Neural cell (in vitro differentiated cells): Measurements from ENCODE around the gene PSRC1. TPM values are rescaled to one million over a fixed set of nuclear protein-coding genes. Genes with fewer than 3 reads are reported as not detected.

Source experiments
- H2AFZ ChIP-seq: fragments of 200-600, 300-800 bp; sonication (generic), shearing (Covaris generic); 2 replicates; pipeline ENCODE4 v1.6.0; 2014; ENCODE audit warnings: low read depth, mild to moderate bottlenecking, antibody characterized with exemption, low read length, moderate library complexity
- H3F3A ChIP-seq: fragments of 200-600 bp; shearing (Covaris generic); 2 replicates; pipeline ENCODE4 v1.6.1; 2016; ENCODE audit warnings: mild to moderate bottlenecking, moderate library complexity, mixed read lengths, antibody characterized with exemption, low read length; ENCODE audit not compliant: insufficient read depth, poor library complexity, severe bottlenecking
- H3K27ac ChIP-seq: fragments of 200-600, 300-800 bp; sonication (generic), shearing (Covaris generic); 2 replicates; pipeline ENCODE4 v1.5.1; 2014; ENCODE audit warnings: mild to moderate bottlenecking, low read length, moderate library complexity
- H3K27me3 ChIP-seq: fragments of 300-800, 200-600 bp; sonication (generic), shearing (Covaris generic); 2 replicates; pipeline ENCODE4 v1.6.0; 2014; ENCODE audit warnings: mild to moderate bottlenecking, low read depth, low read length, moderate library complexity; ENCODE audit not compliant: insufficient read depth
- H3K36me3 ChIP-seq: fragments of 300-800, 200-600 bp; sonication (generic), shearing (Covaris generic); 2 replicates; pipeline ENCODE4 v1.5.1; 2014; ENCODE audit warnings: mild to moderate bottlenecking, antibody characterized with exemption, low read length, moderate library complexity; ENCODE audit not compliant: insufficient read depth
- H3K4me2 ChIP-seq: fragments of 300-800, 200-600 bp; sonication (generic), shearing (Covaris generic); 2 replicates; pipeline ENCODE4 v1.6.0; 2014; ENCODE audit warnings: mild to moderate bottlenecking, low read length
- H3K4me3 ChIP-seq: fragments of 300-800, 200-600 bp; sonication (generic), shearing (Covaris generic); 2 replicates; pipeline ENCODE4 v1.5.1; 2014; ENCODE audit warnings: mild to moderate bottlenecking, low read length, moderate library complexity
- H3K79me2 ChIP-seq: fragments of 200-600 bp; shearing (Covaris generic); replicated peaks from 2 replicates; pipeline ENCODE4 v1.6.0; 2014; ENCODE audit warnings: mild to moderate bottlenecking, low read length, moderate library complexity; ENCODE audit not compliant: insufficient read depth
- H3K9ac ChIP-seq: fragments of 300-800, 200-600 bp; sonication (generic), shearing (Covaris generic); 2 replicates; pipeline ENCODE4 v1.6.1; 2016; ENCODE audit warnings: mild to moderate bottlenecking, low read length, mixed read lengths
- H3K9me2 ChIP-seq: fragments of 200-600 bp; shearing (Covaris generic); 2 replicates; pipeline ENCODE4 v1.6.1; 2016; ENCODE audit warnings: mild to moderate bottlenecking, low read length, mixed read lengths; ENCODE audit not compliant: insufficient read depth
- H3K9me3 ChIP-seq: fragments of 200-600, 300-800 bp; sonication (generic), shearing (Covaris generic); 2 replicates; pipeline ENCODE4 v1.6.1; 2016; ENCODE audit warnings: mild to moderate bottlenecking, mixed run types, low read length, moderate library complexity, mixed read lengths
- H4K20me1 ChIP-seq: fragments of 200-600 bp; shearing (Covaris generic); 2 replicates; pipeline ENCODE4 v1.6.1; 2016; ENCODE audit warnings: mild to moderate bottlenecking, mixed run types; ENCODE audit not compliant: insufficient read depth
- CTCF ChIP-seq: fragments of 450-650 bp; IDR thresholded peaks from 2 replicates; pipeline ENCODE4 v1.5.1; 2014; ENCODE audit warnings: antibody characterized with exemption, mild to moderate bottlenecking, moderate library complexity; ENCODE audit not compliant: poor library complexity, severe bottlenecking
- EP300 ChIP-seq: fragments of 450-650 bp; conservative IDR thresholded peaks from 2 replicates; pipeline ENCODE4 v1.6.1; 2014; ENCODE audit warnings: antibody characterized with exemption, mild to moderate bottlenecking, moderate library complexity; ENCODE audit not compliant: poor library complexity, severe bottlenecking
- EZH2 ChIP-seq: fragments of 200-600, 300-800 bp; shearing (Covaris generic), sonication (generic); IDR thresholded peaks from 2 replicates; pipeline ENCODE4 v1.6.1; 2014; ENCODE audit warnings: antibody characterized with exemption, low read length, borderline replicate concordance, mild to moderate bottlenecking; ENCODE audit not compliant: insufficient read depth, poor library complexity, severe bottlenecking
- MXI1 ChIP-seq: fragments of 450-650 bp; conservative IDR thresholded peaks from 2 replicates; pipeline ENCODE4 v1.6.1; 2014; ENCODE audit warnings: antibody characterized with exemption, mild to moderate bottlenecking; ENCODE audit not compliant: poor library complexity, severe bottlenecking
- POLR2AphosphoS5 ChIP-seq: IDR thresholded peaks from 2 replicates; pipeline ENCODE4 v1.6.1; 2012
- RAD21 ChIP-seq: fragments of 450-650 bp; conservative IDR thresholded peaks from 2 replicates; pipeline ENCODE4 v1.6.1; 2014; ENCODE audit warnings: antibody characterized with exemption, mild to moderate bottlenecking, moderate library complexity
- REST ChIP-seq: IDR thresholded peaks from 2 replicates; pipeline ENCODE4 v1.6.1; 2012; ENCODE audit warnings: borderline replicate concordance
- SMC3 ChIP-seq: fragments of 450-650 bp; conservative IDR thresholded peaks from 2 replicates; pipeline ENCODE4 v1.6.1; 2014; ENCODE audit warnings: antibody characterized with exemption, mild to moderate bottlenecking, moderate library complexity; ENCODE audit not compliant: poor library complexity
- TAF1 ChIP-seq: IDR thresholded peaks from 2 replicates; pipeline ENCODE4 v1.6.1; 2012; ENCODE audit warnings: low read depth
- polyA plus RNA-seq: library from polyadenylated mRNA; depleted of rRNA; stranded (reverse); fragments of >200 nt; gene quantifications from 2 replicates; pipeline ENCODE4 v1.2.3, GENCODE V29; 2014

The PSRC1 gene
- polyA plus RNA-seq, 1 donor from 2014 or later = 5.4 TPM

- Histone ChIP-seq H3K4me3 (peak overlapping the region; percentile 75), H3K79me2 (peaks cover 49% of the 10 kb centered on the region), H2AFZ (no peak overlapping the region), H3K9me3 (no peaks in the 10 kb centered on the region), H3F3A (no peaks in the 10 kb centered on the region), H3K36me3 (peaks cover 12% of the 10 kb centered on the region), H3K9me2 (no peaks in the 10 kb centered on the region), H4K20me1 (no peaks in the 10 kb centered on the region), H3K27me3 (no peaks in the 10 kb centered on the region), H3K4me2 (peak overlapping the region; percentile 86), H3K9ac (peak overlapping the region; percentile 76), H3K27ac (peak overlapping the region; percentile 31)
- TF ChIP-seq RAD21 (peak; percentile 9), EP300 (no peak), SMC3 (no peak), MXI1 (peak; percentile 57)
Measured at GRCh38 chr1:109249654-109250401, 33.1 kb downstream of the PSRC1 start.

- TF ChIP-seq EZH2 = no peak
- peak; percentile 67 for TF ChIP-seq POLR2AphosphoS5
- peak; percentile 27 for TF ChIP-seq SMC3
- Histone ChIP-seq H3K27me3 (no peaks in the 10 kb centered on the region), H3K9ac (peak within 1 kb of the TSS; percentile 76), H3K9me3 (no peaks in the 10 kb centered on the region), H3K4me3 (peak within 1 kb of the TSS; percentile 75), H3K9me2 (no peaks in the 10 kb centered on the region), H2AFZ (peak within 1 kb of the TSS; percentile 52), H3K36me3 (peaks cover 12% of the 10 kb centered on the region), H4K20me1 (no peaks in the 10 kb centered on the region), H3K27ac (peak within 1 kb of the TSS; percentile 31), H3F3A (no peaks in the 10 kb centered on the region), H3K79me2 (peaks cover 41% of the 10 kb centered on the region), H3K4me2 (peak within 1 kb of the TSS; percentile 86)
Measured at GRCh38 chr1:109248797-109249629, 33.9 kb downstream of the PSRC1 start, which contains the start of gene CELSR2. Gene CELSR2, plus strand, starts transcription at chr1:109249539. Its CDS starts 541 bp downstream, at chr1:109250080.

- Histone ChIP-seq H2AFZ (no peak overlapping the region), H3F3A (no peaks in the 10 kb centered on the region), H3K9me2 (no peaks in the 10 kb centered on the region), H3K27me3 (no peaks in the 10 kb centered on the region), H3K4me2 (no peak overlapping the region), H3K79me2 (peaks cover 35% of the 10 kb centered on the region), H4K20me1 (no peaks in the 10 kb centered on the region), H3K9me3 (no peaks in the 10 kb centered on the region), H3K36me3 (peaks cover 12% of the 10 kb centered on the region), H3K9ac (no peak overlapping the region), H3K4me3 (no peak overlapping the region), H3K27ac (no peak overlapping the region)
- TF ChIP-seq POLR2AphosphoS5 (no peak), REST (no peak), MXI1 (no peak), EZH2 (no peak), SMC3 (no peak), TAF1 (no peak), CTCF (no peak), RAD21 (no peak)
Measured at GRCh38 chr1:109248444-109248796, 34.5 kb downstream of the PSRC1 start.
